ENCODE measurements around the gene THAP7. TPM values are rescaled to one million over a fixed set of nuclear protein-coding genes. Genes with fewer than 3 reads are reported as not detected.
A peak's percentile ranks its signal among the peaks of the same experiment; 100 is the strongest.

The THAP7 gene
- total RNA-seq, 1 donor from 2014 or later: 14.7 TPM

- no peaks in the 10 kb centered on the region for H4K20me1 ChIP-seq (ENCODE audit: low read depth)
- H3K79me2 ChIP-seq (ENCODE audit: low read depth): peaks cover 24% of the 10 kb centered on the region
- peaks cover 33% of the 10 kb centered on the region for H3F3A ChIP-seq (ENCODE audit: low read depth)
- peaks cover 9% of the 10 kb centered on the region for H3K4me1 ChIP-seq
- no peaks in the 10 kb centered on the region for H3K9me3 ChIP-seq (ENCODE audit: low read depth)
- H3K4me3 ChIP-seq: peak overlapping the region; percentile 82
- TF ChIP-seq EZH2phosphoT487 (IDR thresholded peaks at IDR 0.05) (no peak), EZH2 (IDR thresholded peaks at IDR 0.05) (no peak), CTCF (IDR thresholded peaks at IDR 0.05) (no peak)
- H3K27me3 Mint-ChIP-seq (ENCODE audit: insufficient read depth, low read depth): peaks cover 7% of the 10 kb centered on the region
- H3K9me3 Mint-ChIP-seq: no peaks in the 10 kb centered on the region
- no peaks in the 10 kb centered on the region for H3K27me3 ChIP-seq
- peak overlapping the region; percentile 81 for H2AFZ ChIP-seq (replicated peaks)
- no peak for DNase-seq (ENCODE audit: low spot score)
- H3K36me3 ChIP-seq: no peaks in the 10 kb centered on the region
- H3K4me3 Mint-ChIP-seq: peak overlapping the region; percentile 96
- H3K36me3 Mint-ChIP-seq: peaks cover 4% of the 10 kb centered on the region
- peaks cover 25% of the 10 kb centered on the region for H3K4me1 Mint-ChIP-seq
- H3K27ac Mint-ChIP-seq: peak overlapping the region; percentile 97
- peak overlapping the region; percentile 51 for H3K9ac ChIP-seq
- H3K4me2 ChIP-seq: peak overlapping the region; percentile 88
- no peak overlapping the region for H3K27ac ChIP-seq
Measured at GRCh38 chr22:21000987-21001600, 824 bp downstream of the THAP7 start.

- no peaks in the 10 kb centered on the region for H3K27me3 ChIP-seq
- no peak overlapping the region for H3K27ac ChIP-seq
- no peak for TF ChIP-seq CTCF (IDR thresholded peaks at IDR 0.05)
- TF ChIP-seq EZH2phosphoT487 (IDR thresholded peaks at IDR 0.05): no peak
- TF ChIP-seq EZH2 (IDR thresholded peaks at IDR 0.05): no peak
- H3K79me2 ChIP-seq (ENCODE audit: low read depth): peaks cover 24% of the 10 kb centered on the region
- H3K9ac ChIP-seq: no peak overlapping the region
- H3K4me1 Mint-ChIP-seq: peaks cover 25% of the 10 kb centered on the region
- no peak overlapping the region for H2AFZ ChIP-seq (replicated peaks)
- peaks cover 4% of the 10 kb centered on the region for H3K36me3 Mint-ChIP-seq
- H3K36me3 ChIP-seq: no peaks in the 10 kb centered on the region
- no peak for DNase-seq (ENCODE audit: low spot score)
- peaks cover 9% of the 10 kb centered on the region for H3K4me1 ChIP-seq
- peak overlapping the region; percentile 53 for H3K27ac Mint-ChIP-seq
- H3F3A ChIP-seq (ENCODE audit: low read depth): peaks cover 33% of the 10 kb centered on the region
- peak overlapping the region; percentile 82 for H3K4me3 ChIP-seq
- H3K4me2 ChIP-seq: peak overlapping the region; percentile 88
- peaks cover 8% of the 10 kb centered on the region for H3K27me3 Mint-ChIP-seq (ENCODE audit: insufficient read depth, low read depth)
- no peaks in the 10 kb centered on the region for H3K9me3 Mint-ChIP-seq
- no peaks in the 10 kb centered on the region for H4K20me1 ChIP-seq (ENCODE audit: low read depth)
- H3K4me3 Mint-ChIP-seq: peak overlapping the region; percentile 96
- no peaks in the 10 kb centered on the region for H3K9me3 ChIP-seq (ENCODE audit: low read depth)
Measured at GRCh38 chr22:21000207-21000986, 1.5 kb downstream of the THAP7 start.

GRCh38 chr22:20999350-21000206, 2.3 kb downstream of the THAP7 start:
- Mint-ChIP-seq H3K4me1 (peaks cover 25% of the 10 kb centered on the region), H3K27me3 (ENCODE audit: insufficient read depth, low read depth) (peaks cover 8% of the 10 kb centered on the region), H3K9me3 (no peaks in the 10 kb centered on the region), H3K27ac (no peak overlapping the region), H3K36me3 (peaks cover 5% of the 10 kb centered on the region), H3K4me3 (peak overlapping the region; percentile 96)
- H4K20me1 ChIP-seq (ENCODE audit: low read depth): no peaks in the 10 kb centered on the region
- DNase-seq (ENCODE audit: low spot score): no peak
- no peak overlapping the region for H3K4me3 ChIP-seq
- H3K9me3 ChIP-seq (ENCODE audit: low read depth): no peaks in the 10 kb centered on the region
- H3K4me2 ChIP-seq: no peak overlapping the region
- H3K9ac ChIP-seq: no peak overlapping the region
- H3K27me3 ChIP-seq: no peaks in the 10 kb centered on the region
- H3F3A ChIP-seq (ENCODE audit: low read depth): peaks cover 33% of the 10 kb centered on the region
- no peak overlapping the region for H3K27ac ChIP-seq
- peaks cover 24% of the 10 kb centered on the region for H3K79me2 ChIP-seq (ENCODE audit: low read depth)
- H3K4me1 ChIP-seq: peaks cover 9% of the 10 kb centered on the region
- H3K36me3 ChIP-seq: no peaks in the 10 kb centered on the region
- TF ChIP-seq EZH2 (IDR thresholded peaks at IDR 0.05): no peak
- no peak for TF ChIP-seq EZH2phosphoT487 (IDR thresholded peaks at IDR 0.05)
- no peak for TF ChIP-seq CTCF (IDR thresholded peaks at IDR 0.05)
- no peak overlapping the region for H2AFZ ChIP-seq (replicated peaks)

All from neural progenitor cell (in vitro differentiated cells).